Pancreas (tissue), 10 donors: Measurements from ENCODE around the gene ERCC2. TPM values are rescaled to one million over a fixed set of nuclear protein-coding genes. Genes with fewer than 3 reads are reported as not detected.

ENCODE experiments used
- ATAC-seq, 4 donors: fragments of 200-7000 bp; cut with Tn5 transposase; one replicate each; pipeline versions ENCODE4 v1.8.0 to v1.9.1; 2020; ENCODE audit warnings: mild to moderate bottlenecking in 4 of 4, moderate library complexity in 4 of 4
- DNase-seq, 6 donors: peaks; one replicate each; pipeline ENCODE4 v3.0.0-alpha.2; 2020
- FAIRE-seq: peaks from 2 replicates; lab custom pipeline; 2012; peaks lifted over from hg19 to GRCh38; lab: Jason Lieb, UNC
- H3K27ac ChIP-seq, 4 donors: fragments of 200-600 bp; sonication (generic); 1 replicate in 3 of 4; 2 replicates in 1 of 4; pipeline versions ENCODE4 v1.5.0 to v1.8.0; 2020
- H3K27me3 ChIP-seq, 4 donors: fragments of 200-600 bp; one replicate each; pipeline ENCODE4 v1.8.0; 2021
- H3K36me3 ChIP-seq, 3 donors: fragments of 200-600 bp; sonication (generic) in 1 of 3; one replicate each; pipeline versions ENCODE4 v1.5.0 to v1.8.0; 2020 to 2021
- H3K4me1 ChIP-seq, 3 donors: fragments of 200-600 bp; one replicate each; pipeline ENCODE4 v1.8.0; 2021
- H3K4me3 ChIP-seq, 4 donors: fragments of 200-600 bp; sonication (generic) in 2 of 4; one replicate each; pipeline versions ENCODE4 v1.5.0 to v1.8.0; 2020 to 2021
- H3K9me3 ChIP-seq, 4 donors: fragments of 200-600 bp; one replicate each; pipeline ENCODE4 v1.8.0; 2021
- WGBS, 2 donors: extraction: QIAGEN DNeasy Blood & Tissue Kit; methylation state at CpG; one replicate each; pipeline ENCODE4 v1.1.7; 2013; 5-methylcytosine and 5-hydroxymethylcytosine counted together
- intact Hi-C, 3 donors: fragments of 100-400 bp; cut with DNase I; formaldehyde crosslinking; loops; one replicate each; pipeline versions ENCODE4 v1.11.1 to v1.14.2; 2022
- polyA plus RNA-seq, 2 donors: library from polyadenylated mRNA; stranded (reverse); fragments of 200-250 nt; gene quantifications; one replicate each; pipeline ENCODE4 v1.2.3, GENCODE V29; 2013
- total RNA-seq, 6 donors: library from RNA; stranded (reverse); fragmentation: NEBNext Ultra II Directional in 4 of 6; extraction: Animal tissue kit (Norgen Biotek cat#: 25700) in 4 of 6; gene quantifications; one replicate each; pipeline versions ENCODE4 v1.2.1 to v1.2.4, GENCODE V29; 2021 to 2023
- TF ChIP-seq, protein P1 (sequence below), 4 donors: fragments of 200-600 bp; sonication (generic) in 3 of 4; IDR thresholded peaks; one replicate each; pipeline versions ENCODE4 v1.5.0 to v1.8.0; 2021; ENCODE audit warnings: antibody characterized with exemption in 4 of 4
- donor health status: healthy with polysubstance abuse.
- donor health status: DM: no; HTN: no; CAD: no; lungs with moderate emphysema.
- donor health status: DM: no; HTN: no; CAD: no.
- donor health status: control.
- donor health status: control.
- donor health status: Bipolar disorder and iron deficiency.
- donor health status: DM: yes; HTN: yes; CAD: no.
- donor health status: DM: no; HTN: no; CAD: no.
- donor health status: DM: no; HTN: no; CAD: no.
- donor health status: DM: yes; HTN: yes; CAD: no.

The ERCC2 gene
- total and polyA plus RNA-seq, 8 donors = 7.1 to 19.5 (median 10.2) TPM

- FAIRE-seq = no peak
- DNase-seq = no peak
Measured at GRCh38 chr19:45307361-45307760, 63.0 kb downstream of the ERCC2 start.

GRCh38 chr19:45306518-45307027, 63.8 kb downstream of the ERCC2 start:
- peak in 1 of 6 donors; percentile 49 for DNase-seq
- TF ChIP-seq, protein P1, sequence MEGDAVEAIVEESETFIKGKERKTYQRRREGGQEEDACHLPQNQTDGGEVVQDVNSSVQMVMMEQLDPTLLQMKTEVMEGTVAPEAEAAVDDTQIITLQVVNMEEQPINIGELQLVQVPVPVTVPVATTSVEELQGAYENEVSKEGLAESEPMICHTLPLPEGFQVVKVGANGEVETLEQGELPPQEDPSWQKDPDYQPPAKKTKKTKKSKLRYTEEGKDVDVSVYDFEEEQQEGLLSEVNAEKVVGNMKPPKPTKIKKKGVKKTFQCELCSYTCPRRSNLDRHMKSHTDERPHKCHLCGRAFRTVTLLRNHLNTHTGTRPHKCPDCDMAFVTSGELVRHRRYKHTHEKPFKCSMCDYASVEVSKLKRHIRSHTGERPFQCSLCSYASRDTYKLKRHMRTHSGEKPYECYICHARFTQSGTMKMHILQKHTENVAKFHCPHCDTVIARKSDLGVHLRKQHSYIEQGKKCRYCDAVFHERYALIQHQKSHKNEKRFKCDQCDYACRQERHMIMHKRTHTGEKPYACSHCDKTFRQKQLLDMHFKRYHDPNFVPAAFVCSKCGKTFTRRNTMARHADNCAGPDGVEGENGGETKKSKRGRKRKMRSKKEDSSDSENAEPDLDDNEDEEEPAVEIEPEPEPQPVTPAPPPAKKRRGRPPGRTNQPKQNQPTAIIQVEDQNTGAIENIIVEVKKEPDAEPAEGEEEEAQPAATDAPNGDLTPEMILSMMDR (IDR thresholded peaks at IDR 0.05) = no peak
- Histone ChIP-seq H3K27ac (no peak overlapping the region), H3K27me3 (no peaks in the 10 kb centered on the region), H3K9me3 (no peaks in the 10 kb centered on the region), H3K4me1 (no peaks in the 10 kb centered on the region), H3K36me3 (no peaks in the 10 kb centered on the region), H3K4me3 (no peak overlapping the region)
- intact Hi-C loops = no loop called here
- no peak for FAIRE-seq
- no peak for ATAC-seq
- 36 to 37% methylated on average over 18 of the region's 18 CpGs for WGBS, 2 donors

More at GRCh38 chr19:45307361-45307760, 63.0 kb downstream of the ERCC2 start:
- H3K27ac ChIP-seq = no peak overlapping the region
- no peak for ATAC-seq
- H3K27me3 ChIP-seq = no peaks in the 10 kb centered on the region
- intact Hi-C loops = no loop called here
- no peaks in the 10 kb centered on the region for H3K9me3 ChIP-seq
- H3K4me1 ChIP-seq = no peaks in the 10 kb centered on the region
- H3K36me3 ChIP-seq = no peaks in the 10 kb centered on the region
- WGBS, 2 donors = 83 to 87% methylated on average over 19 of the region's 19 CpGs
- no peak overlapping the region for H3K4me3 ChIP-seq
- TF ChIP-seq, protein P1 (IDR thresholded peaks at IDR 0.05) = no peak

- ATAC-seq = no peak
- intact Hi-C loops = no loop called here
- Histone ChIP-seq H3K4me1 (no peaks in the 10 kb centered on the region), H3K9me3 (no peaks in the 10 kb centered on the region), H3K27me3 (no peaks in the 10 kb centered on the region), H3K36me3 (no peaks in the 10 kb centered on the region), H3K4me3 (no peak overlapping the region), H3K27ac (no peak overlapping the region)
- FAIRE-seq = no peak
- TF ChIP-seq, protein P1 (IDR thresholded peaks at IDR 0.05) = no peak
- 40 to 43% methylated on average over 9 of the region's 9 CpGs for WGBS, 2 donors
- no peak for DNase-seq
Measured at GRCh38 chr19:45306040-45306439, 64.3 kb downstream of the ERCC2 start.

DNA sequence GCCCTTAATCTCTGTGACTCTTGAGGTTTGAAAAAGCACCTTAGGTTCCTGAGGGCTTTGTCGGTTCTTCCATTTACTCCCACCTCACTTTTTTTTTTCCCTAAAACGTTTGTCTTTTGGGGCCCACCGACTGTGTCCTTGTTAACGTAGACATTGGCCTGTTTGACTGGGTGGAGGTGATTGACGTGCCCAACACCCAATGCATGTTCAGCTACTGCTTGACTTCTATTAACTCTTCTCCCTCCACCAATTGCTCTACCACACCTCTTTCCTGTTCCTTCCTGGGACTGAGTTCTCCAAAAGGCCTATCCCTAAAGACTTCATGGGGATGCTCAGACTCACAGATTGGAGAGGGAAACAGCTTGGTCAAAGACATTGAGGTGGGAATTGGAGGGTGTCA, 65.0 kb downstream of the ERCC2 start:
- TF ChIP-seq, protein P1 (IDR thresholded peaks at IDR 0.05) = no peak
- no peaks in the 10 kb centered on the region for H3K36me3 ChIP-seq
- H3K27ac ChIP-seq = no peak overlapping the region
- intact Hi-C loops = no loop called here
- H3K4me3 ChIP-seq = no peak overlapping the region
- DNase-seq (no peak), FAIRE-seq (no peak), ATAC-seq (no peak)
- no peaks in the 10 kb centered on the region for H3K9me3 ChIP-seq
- no peaks in the 10 kb centered on the region for H3K4me1 ChIP-seq
- no peaks in the 10 kb centered on the region for H3K27me3 ChIP-seq
- 11 to 14% methylated on average over 5 of the region's 5 CpGs for WGBS, 2 donors

- ATAC-seq = peak in 1 of 4 donors; percentile 24
- H3K36me3 ChIP-seq = no peaks in the 10 kb centered on the region
- 51 to 63% methylated on average over 4 of the region's 4 CpGs for WGBS, 2 donors
- no peaks in the 10 kb centered on the region for H3K9me3 ChIP-seq
- H3K4me1 ChIP-seq = no peaks in the 10 kb centered on the region
- no peaks in the 10 kb centered on the region for H3K27me3 ChIP-seq
- no peak for FAIRE-seq
- no peak overlapping the region for H3K27ac ChIP-seq
- TF ChIP-seq, protein P1 (IDR thresholded peaks at IDR 0.05) = no peak
- intact Hi-C loops = no loop called here
- H3K4me3 ChIP-seq = no peak overlapping the region
- DNase-seq = no peak
Measured at GRCh38 chr19:45305007-45305406, 65.4 kb downstream of the ERCC2 start.
